Endometrial microvascular endothelial cells (primary cell): ENCODE measurements around the gene OR52W1. TPM values are rescaled to one million over a fixed set of nuclear protein-coding genes. Genes with fewer than 3 reads are reported as not detected.
"Not testable (repeated sequence)": the region's sequence is repeated elsewhere in the genome, so short reads cannot be mapped to it uniquely, and the experiment has no call there.

Source experiments
- in situ Hi-C: cut with HindIII; loops from 2 replicates; pipeline ENCODE4 v1.10.0; 2017; ENCODE audit warnings: low sequenced_read_pairs, low pct_unique_long_range_greater_than_20kb; ENCODE audit errors: inconsistent ontology term
- total RNA-seq: library from RNA; depleted of rRNA; stranded (reverse); fragments of >200 nt; gene quantifications from one replicate; pipeline ENCODE4 v1.2.3, GENCODE V29; 2015; ENCODE audit errors: inconsistent ontology term

Gene OR52W1
- total RNA-seq, 1 donor from 2014 or later: not detected

- in situ Hi-C loops: no loop called here
These were observed 46.5 kb downstream of the OR52W1 start for GRCh38 chr11:6245536-6245935.

DNA sequence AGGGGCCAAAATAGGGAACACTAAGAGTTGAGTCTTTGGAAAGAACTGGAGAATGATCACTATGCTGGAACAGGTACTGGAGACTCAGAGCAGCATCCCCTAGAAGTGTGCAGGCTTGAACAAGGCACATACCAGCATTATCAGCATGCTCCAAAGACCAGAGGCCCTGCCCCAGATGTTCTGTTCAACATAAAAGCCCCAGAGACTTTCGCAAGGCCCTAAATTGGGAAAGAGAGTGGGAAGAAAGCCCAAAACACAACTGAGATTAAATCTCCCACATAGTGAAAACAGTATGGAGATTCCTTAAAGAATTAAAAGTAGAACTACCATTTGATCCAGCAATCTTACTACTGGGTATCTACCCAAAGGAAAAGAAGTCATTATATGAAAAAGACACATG, 49.2 kb downstream of the OR52W1 start:
- in situ Hi-C loops: no loop called here

GRCh38 chr11:6248897-6249296, 49.9 kb downstream of the OR52W1 start:
- in situ Hi-C loops: not testable (repeated sequence)

Other genes with a start within 250 kb of the OR52W1 start
- gene OR56A5, start 230.7 kb upstream of the OR52W1 start, total RNA-seq: not detected
- not detected for gene OR52L1, start 212.2 kb upstream of the OR52W1 start, total RNA-seq
- not detected for gene OR56A4, start 192.3 kb upstream of the OR52W1 start, total RNA-seq
- not detected for gene OR56A1, start 168.5 kb upstream of the OR52W1 start, total RNA-seq
- not detected for gene OR56B4, start 91.5 kb upstream of the OR52W1 start, total RNA-seq
- gene OR52B2, start 28.9 kb upstream of the OR52W1 start, total RNA-seq: not detected
- gene C11orf42, start 6.3 kb downstream of the OR52W1 start, total RNA-seq: not detected
- gene FHIP1B, start 35.4 kb downstream of the OR52W1 start, total RNA-seq: 12.5 TPM
- gene CNGA4, start 39.9 kb downstream of the OR52W1 start, total RNA-seq: not detected
- gene CCKBR, start 60.6 kb downstream of the OR52W1 start, total RNA-seq: not detected
- 369 TPM for gene CAVIN3, start 121.3 kb downstream of the OR52W1 start, total RNA-seq
- gene SMPD1, start 191.2 kb downstream of the OR52W1 start, total RNA-seq: 83.9 TPM
- 52.8 TPM for gene APBB1, start 219.9 kb downstream of the OR52W1 start, total RNA-seq
- not detected for gene HPX, start 241.8 kb downstream of the OR52W1 start, total RNA-seq